Measurements from ENCODE around the gene ARHGAP30. TPM values are rescaled to one million over a fixed set of nuclear protein-coding genes. Genes with fewer than 3 reads are reported as not detected.
"Not testable (repeated sequence)": the region's sequence is repeated elsewhere in the genome, so short reads cannot be mapped to it uniquely, and the experiment has no call there.

ARHGAP30 gene
- total RNA-seq, 1 donor from 2014 or later: 38.0 TPM

DNA sequence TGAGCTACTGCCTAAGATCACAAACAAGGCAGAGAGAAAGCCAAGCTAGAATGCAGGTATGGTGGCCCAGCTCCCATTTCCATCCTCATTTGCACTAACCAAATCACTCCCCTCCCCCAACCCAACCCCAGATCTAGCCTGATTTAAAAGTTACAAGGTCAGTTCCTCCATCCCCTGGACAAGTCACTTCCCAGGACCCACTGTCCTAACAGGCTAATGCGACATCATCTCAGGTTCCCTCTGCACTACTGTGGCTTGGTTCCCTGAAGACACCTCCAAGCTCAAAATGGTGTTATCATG lies 51.1 kb downstream of the ARHGAP30 start:
- intact Hi-C loops (cut with DNase I): no loop called here
- DNase-seq (no peak), ATAC-seq (no peak)
- Histone ChIP-seq H3K27me3 (no peaks in the 10 kb centered on the region), H3K36me3 (no peaks in the 10 kb centered on the region), H3K27ac (peak overlapping the region; percentile 84), H3K4me3 (peak overlapping the region; percentile 69), H3K9me3 (no peaks in the 10 kb centered on the region), H3K4me1 (peaks cover 56% of the 10 kb centered on the region)
- TF ChIP-seq, protein P1, sequence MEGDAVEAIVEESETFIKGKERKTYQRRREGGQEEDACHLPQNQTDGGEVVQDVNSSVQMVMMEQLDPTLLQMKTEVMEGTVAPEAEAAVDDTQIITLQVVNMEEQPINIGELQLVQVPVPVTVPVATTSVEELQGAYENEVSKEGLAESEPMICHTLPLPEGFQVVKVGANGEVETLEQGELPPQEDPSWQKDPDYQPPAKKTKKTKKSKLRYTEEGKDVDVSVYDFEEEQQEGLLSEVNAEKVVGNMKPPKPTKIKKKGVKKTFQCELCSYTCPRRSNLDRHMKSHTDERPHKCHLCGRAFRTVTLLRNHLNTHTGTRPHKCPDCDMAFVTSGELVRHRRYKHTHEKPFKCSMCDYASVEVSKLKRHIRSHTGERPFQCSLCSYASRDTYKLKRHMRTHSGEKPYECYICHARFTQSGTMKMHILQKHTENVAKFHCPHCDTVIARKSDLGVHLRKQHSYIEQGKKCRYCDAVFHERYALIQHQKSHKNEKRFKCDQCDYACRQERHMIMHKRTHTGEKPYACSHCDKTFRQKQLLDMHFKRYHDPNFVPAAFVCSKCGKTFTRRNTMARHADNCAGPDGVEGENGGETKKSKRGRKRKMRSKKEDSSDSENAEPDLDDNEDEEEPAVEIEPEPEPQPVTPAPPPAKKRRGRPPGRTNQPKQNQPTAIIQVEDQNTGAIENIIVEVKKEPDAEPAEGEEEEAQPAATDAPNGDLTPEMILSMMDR (IDR thresholded peaks at IDR 0.05): no peak

DNA sequence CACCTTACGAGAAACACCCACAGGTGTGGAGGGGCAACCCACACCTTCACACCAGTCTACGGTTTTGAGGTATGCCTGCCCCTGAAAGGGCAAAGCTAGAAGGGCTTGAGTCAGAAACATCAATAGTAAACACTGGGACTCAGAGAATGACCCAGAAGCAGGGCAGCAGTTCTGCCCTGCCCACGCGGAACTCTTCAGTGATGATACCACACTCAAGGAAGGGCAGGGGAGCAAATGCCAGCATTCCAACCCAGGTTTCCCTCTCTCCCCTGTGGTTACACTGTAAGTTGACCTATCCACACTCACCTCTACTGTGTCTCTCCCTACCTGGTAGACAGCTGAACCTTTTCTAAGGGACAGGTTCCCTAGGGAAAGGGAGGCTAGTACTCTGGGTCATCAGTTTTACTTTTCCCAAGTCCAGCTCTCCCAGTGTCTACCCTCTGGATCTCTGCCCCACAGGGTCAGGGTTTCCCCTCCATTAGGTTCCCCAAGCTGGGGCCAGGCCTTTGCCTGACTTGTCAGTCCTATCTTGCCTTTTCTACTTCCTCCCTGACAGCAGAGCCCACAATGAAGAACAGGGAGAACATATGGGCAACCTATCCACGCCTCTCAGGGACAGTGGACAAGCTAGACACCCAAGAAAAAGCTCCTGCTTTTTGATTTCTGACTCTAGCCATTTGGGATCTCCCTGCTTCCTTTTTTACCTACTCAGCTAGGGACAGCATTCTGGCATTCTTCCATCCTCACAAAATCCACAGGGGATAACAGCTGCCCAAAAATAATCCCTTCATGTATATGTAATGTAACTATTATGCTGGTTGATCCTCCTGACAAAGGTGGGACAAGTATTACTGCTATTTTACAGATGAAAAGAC lies 51.7 kb downstream of the ARHGAP30 start:
- no peaks in the 10 kb centered on the region for H3K9me3 ChIP-seq
- peak overlapping the region; percentile 84 for H3K27ac ChIP-seq
- H3K4me1 ChIP-seq: peaks cover 62% of the 10 kb centered on the region
- DNase-seq: peak; percentile 51
- peak overlapping the region; percentile 69 for H3K4me3 ChIP-seq
- H3K36me3 ChIP-seq: no peaks in the 10 kb centered on the region
- intact Hi-C loops (cut with DNase I): no loop called here
- TF ChIP-seq, protein P1 (IDR thresholded peaks at IDR 0.05): no peak
- no peak for ATAC-seq
- H3K27me3 ChIP-seq: no peaks in the 10 kb centered on the region

GRCh38 chr1:161017181-161017580 lies 52.5 kb downstream of the ARHGAP30 start:
- Histone ChIP-seq H3K4me3 (peak overlapping the region; percentile 69), H3K4me1 (peaks cover 68% of the 10 kb centered on the region), H3K27ac (peak overlapping the region; percentile 84)
- ATAC-seq; intact Hi-C loops (cut with DNase I); H3K27me3 ChIP-seq; H3K36me3 ChIP-seq; H3K9me3 ChIP-seq: not testable (repeated sequence)
- DNase-seq: peak; percentile 7

- H3K9me3 ChIP-seq; H3K36me3 ChIP-seq; DNase-seq; H3K27me3 ChIP-seq; H3K4me3 ChIP-seq; intact Hi-C loops (cut with DNase I): not testable (repeated sequence)
- peak; percentile 9 for ATAC-seq
- Histone ChIP-seq H3K4me1 (peaks cover 68% of the 10 kb centered on the region), H3K27ac (peak overlapping the region; percentile 84)
These were observed 53.0 kb downstream of the ARHGAP30 start for GRCh38 chr1:161016683-161017082.

DNA sequence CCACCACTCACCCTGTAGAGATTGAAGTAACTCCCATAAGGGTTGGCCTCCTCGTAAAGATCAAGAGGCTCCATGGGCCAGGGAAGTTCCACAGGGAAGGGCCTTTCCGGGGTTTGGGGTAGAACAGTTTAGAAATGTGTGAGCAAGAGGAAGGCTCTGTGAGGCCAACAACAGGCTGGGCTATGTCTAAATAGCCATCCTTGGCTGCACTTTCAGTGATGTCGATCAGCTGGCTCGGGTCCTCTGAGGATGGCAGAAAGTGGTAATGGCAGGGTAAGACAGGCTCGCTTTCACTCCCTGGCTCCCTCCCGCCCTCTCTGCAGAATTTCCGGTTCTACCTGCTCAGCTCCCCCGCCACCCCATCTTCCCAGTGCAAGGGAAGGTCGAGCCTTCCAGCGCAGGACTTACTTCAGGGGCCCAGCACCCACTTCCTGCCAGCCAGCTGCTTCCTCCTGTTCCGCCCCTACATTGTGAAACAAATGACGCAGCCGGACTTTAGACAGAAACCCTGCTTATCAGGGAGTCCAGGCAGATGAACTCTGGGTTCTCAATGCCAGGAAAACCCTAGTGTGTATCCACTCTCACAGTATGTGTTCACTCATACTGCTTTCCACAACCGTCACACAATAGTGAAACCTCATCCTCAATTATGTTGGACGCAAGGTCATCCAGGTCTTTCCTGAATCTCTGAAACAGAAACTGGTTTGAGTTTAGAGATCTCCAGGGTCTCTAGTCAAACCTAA lies 56.0 kb downstream of the ARHGAP30 start:
- ATAC-seq (peak; percentile 91), DNase-seq (peak; percentile 93)
- peak overlapping the region; percentile 90 for H3K27ac ChIP-seq
- H3K4me1 ChIP-seq: peaks cover 63% of the 10 kb centered on the region
- intact Hi-C loops (cut with DNase I): no loop called here
- H3K9me3 ChIP-seq: no peaks in the 10 kb centered on the region
- peak overlapping the region; percentile 35 for H3K4me3 ChIP-seq
- TF ChIP-seq, protein P1 (IDR thresholded peaks at IDR 0.05): no peak
- H3K36me3 ChIP-seq: no peaks in the 10 kb centered on the region
- H3K27me3 ChIP-seq: no peaks in the 10 kb centered on the region

- TF ChIP-seq, protein P1 (IDR thresholded peaks at IDR 0.05): no peak
- Histone ChIP-seq H3K27ac (peak overlapping the region; percentile 90), H3K4me3 (peak overlapping the region; percentile 35), H3K4me1 (peaks cover 63% of the 10 kb centered on the region), H3K27me3 (no peaks in the 10 kb centered on the region), H3K9me3 (no peaks in the 10 kb centered on the region), H3K36me3 (peaks cover under 1% of the 10 kb centered on the region)
- DNase-seq: peak; percentile 37
- ATAC-seq: peak; percentile 3
- intact Hi-C loops (cut with DNase I): no loop called here
These were observed 56.6 kb downstream of the ARHGAP30 start for GRCh38 chr1:161013131-161013487.

Measured in upper lobe of right lung (tissue), 1 donor.